GM18508 (cell line): Measurements from ENCODE around the gene CELSR1.
"Not testable (repeated sequence)": the region's sequence is repeated elsewhere in the genome, so short reads cannot be mapped to it uniquely, and the experiment has no call there.

Experiments
- ATAC-seq: cut with Tn5 transposase; IDR thresholded peaks from one replicate; pipeline ENCODE4 v1.9.1; 2021; ENCODE audit warnings: moderate number of reproducible peaks; ENCODE audit not compliant: insufficient read depth, unreplicated experiment

The CELSR1 gene

GRCh38 chr22:46515208-46516111, 22.0 kb downstream of the CELSR1 start:
- no peak for ATAC-seq

- no peak for ATAC-seq
Observed at GRCh38 chr22:46514592-46515207, 22.7 kb downstream of the CELSR1 start.

- no peak for ATAC-seq
Observed at GRCh38 chr22:46513908-46514550, 23.4 kb downstream of the CELSR1 start.

- ATAC-seq: no peak
Observed at GRCh38 chr22:46512683-46513082, 24.7 kb downstream of the CELSR1 start.

- no peak for ATAC-seq
Observed at GRCh38 chr22:46512039-46512370, 25.4 kb downstream of the CELSR1 start.

GRCh38 chr22:46511151-46512038, 26.0 kb downstream of the CELSR1 start:
- no peak for ATAC-seq

GRCh38 chr22:46509416-46510089, 27.9 kb downstream of the CELSR1 start:
- no peak for ATAC-seq

- no peak for ATAC-seq
Observed at GRCh38 chr22:46508491-46508999, 28.9 kb downstream of the CELSR1 start.

GRCh38 chr22:46507451-46508425, 29.7 kb downstream of the CELSR1 start:
- ATAC-seq: no peak

GRCh38 chr22:46504584-46504983, 32.8 kb downstream of the CELSR1 start:
- ATAC-seq: no peak

- ATAC-seq: no peak
Observed at GRCh38 chr22:46502440-46503175, 34.8 kb downstream of the CELSR1 start.

GRCh38 chr22:46501701-46502100, 35.7 kb downstream of the CELSR1 start:
- no peak for ATAC-seq

GRCh38 chr22:46501265-46501664, 36.2 kb downstream of the CELSR1 start:
- ATAC-seq: not testable (repeated sequence)

GRCh38 chr22:46500201-46500600, 37.2 kb downstream of the CELSR1 start:
- ATAC-seq: no peak

GRCh38 chr22:46499805-46500189, 37.6 kb downstream of the CELSR1 start:
- ATAC-seq: no peak

- ATAC-seq: no peak
Observed at GRCh38 chr22:46491946-46492345, 45.5 kb downstream of the CELSR1 start.

GRCh38 chr22:46490538-46490937, 46.9 kb downstream of the CELSR1 start:
- ATAC-seq: no peak
